HEK293 (cell line): ENCODE data around the gene PHEX.

Experiments used
- CTCF ChIA-PET: fragments of 350-600 bp; formaldehyde crosslinking; extraction: SDS; loops from one replicate; lab custom pipeline; 2021; ENCODE audit warnings: antibody characterized with exemption; lab: Yijun Ruan, JAX
- POLR2A ChIA-PET: fragments of 300-600 bp; formaldehyde crosslinking; extraction: SDS; loops from one replicate; lab custom pipeline; 2020; ENCODE audit warnings: antibody characterized with exemption, inconsistent platforms; lab: Yijun Ruan, JAX
- H3K27ac ChIP-seq: fragments of 200-500 bp; sonication (Bioruptor generic); 2 replicates; pipeline ENCODE4 v1.5.1; 2014; ENCODE audit warnings: low read depth, low read length, control low read depth, inconsistent platforms; ENCODE audit errors: extremely low read depth
- H3K36me3 ChIP-seq, 2 experiments: fragments of 200-500 bp in 1 of 2; sonication (Bioruptor generic) in 1 of 2; 1 replicate in 1 of 2; 2 replicates in 1 of 2; pipeline ENCODE4 v1.5.1; 2014 to 2017; ENCODE audit warnings: inconsistent platforms in 2 of 2, low read length in 2 of 2; ENCODE audit not compliant: control insufficient read depth in 2 of 2, insufficient read depth in 1 of 2
- H3K4me1 ChIP-seq: fragments of 200-500 bp; sonication (Bioruptor generic); 2 replicates; pipeline ENCODE4 v1.5.1; 2014; ENCODE audit warnings: mild to moderate bottlenecking, low read length, inconsistent platforms; ENCODE audit not compliant: control insufficient read depth, insufficient read depth
- H3K4me3 ChIP-seq: 2 replicates; pipeline ENCODE4 v1.5.1; 2011; ENCODE audit warnings: low read depth, mild to moderate bottlenecking, control low read depth, low read length, moderate library complexity
- H3K9me3 ChIP-seq: fragments of 200-500 bp; sonication (Bioruptor generic); 2 replicates; pipeline ENCODE4 v1.5.1; 2014; ENCODE audit warnings: low read depth, low read length, inconsistent platforms; ENCODE audit not compliant: control insufficient read depth, insufficient read depth
- KLF17 ChIP-seq: fragments of 450-650 bp; formaldehyde crosslinking; IDR thresholded peaks from 2 replicates; pipeline ENCODE4 v1.5.1; 2016; ENCODE audit warnings: missing biosample characterization, missing genetic modification characterization
- MYNN ChIP-seq: fragments of 450-650 bp; formaldehyde crosslinking; IDR thresholded peaks from 2 replicates; pipeline ENCODE4 v1.5.1; 2016; ENCODE audit warnings: missing biosample characterization, missing genetic modification characterization, borderline replicate concordance
- MZF1 ChIP-seq: fragments of 450-650 bp; formaldehyde crosslinking; IDR thresholded peaks from 2 replicates; pipeline ENCODE4 v1.5.1; 2017; ENCODE audit warnings: missing biosample characterization, missing genetic modification characterization, borderline replicate concordance
- PBX3 ChIP-seq: sonication (generic); formaldehyde crosslinking; IDR thresholded peaks from 2 replicates; pipeline ENCODE4 v1.8.1; 2022; ENCODE audit warnings: mild to moderate bottlenecking, moderate library complexity, missing genetic modification reagents
- PRDM4 ChIP-seq: fragments of 450-650 bp; formaldehyde crosslinking; IDR thresholded peaks from 2 replicates; pipeline ENCODE4 v1.5.1; 2017; ENCODE audit warnings: missing biosample characterization, missing genetic modification characterization
- RBAK ChIP-seq: fragments of 450-650 bp; formaldehyde crosslinking; IDR thresholded peaks from 2 replicates; pipeline ENCODE4 v1.5.1; 2016; ENCODE audit warnings: missing biosample characterization, missing genetic modification characterization
- SCRT1 ChIP-seq: fragments of 450-650 bp; formaldehyde crosslinking; IDR thresholded peaks from 2 replicates; pipeline ENCODE4 v1.5.1; 2016; ENCODE audit warnings: missing biosample characterization, missing genetic modification characterization, borderline replicate concordance
- TSHZ1 ChIP-seq: fragments of 450-650 bp; formaldehyde crosslinking; IDR thresholded peaks from 2 replicates; pipeline ENCODE4 v1.5.1; 2016; ENCODE audit warnings: missing biosample characterization, missing genetic modification characterization, borderline replicate concordance
- ZBTB26 ChIP-seq: fragments of 450-650 bp; formaldehyde crosslinking; optimal IDR thresholded peaks from 2 replicates; pipeline ENCODE3; 2016; ENCODE audit warnings: missing biosample characterization, mild to moderate bottlenecking, missing genetic modification characterization
- ZBTB44 ChIP-seq: fragments of 450-650 bp; IDR thresholded peaks from 2 replicates; pipeline ENCODE4 v1.5.1; 2018; ENCODE audit warnings: missing biosample characterization, mild to moderate bottlenecking, missing genetic modification characterization
- ZFP69B ChIP-seq: fragments of 450-650 bp; formaldehyde crosslinking; IDR thresholded peaks from 2 replicates; pipeline ENCODE4 v1.5.1; 2016; ENCODE audit warnings: missing biosample characterization, missing genetic modification characterization
- ZNF2 ChIP-seq: fragments of 450-650 bp; formaldehyde crosslinking; IDR thresholded peaks from 2 replicates; pipeline ENCODE4 v1.5.1; 2016; ENCODE audit warnings: missing biosample characterization, missing genetic modification characterization
- ZNF473 ChIP-seq: fragments of 450-650 bp; formaldehyde crosslinking; IDR thresholded peaks from 2 replicates; pipeline ENCODE4 v1.5.1; 2017; ENCODE audit warnings: missing biosample characterization, missing genetic modification characterization
- ZNF585B ChIP-seq: fragments of 450-650 bp; formaldehyde crosslinking; IDR thresholded peaks from 2 replicates; pipeline ENCODE4 v1.5.1; 2016; ENCODE audit warnings: missing biosample characterization, missing genetic modification characterization
- ZNF610 ChIP-seq: fragments of 450-650 bp; formaldehyde crosslinking; IDR thresholded peaks from 2 replicates; pipeline ENCODE4 v1.5.1; 2016; ENCODE audit warnings: missing biosample characterization, missing genetic modification characterization, borderline replicate concordance
- ZNF664 ChIP-seq: fragments of 450-650 bp; formaldehyde crosslinking; IDR thresholded peaks from 2 replicates; pipeline ENCODE4 v1.5.1; 2016; ENCODE audit warnings: missing biosample characterization, missing genetic modification characterization
- ZNF768 ChIP-seq: fragments of 450-650 bp; formaldehyde crosslinking; IDR thresholded peaks from 2 replicates; pipeline ENCODE4 v1.5.1; 2018; ENCODE audit warnings: missing biosample characterization, mild to moderate bottlenecking, missing genetic modification characterization
- ZSCAN16 ChIP-seq: fragments of 450-650 bp; formaldehyde crosslinking; IDR thresholded peaks from 2 replicates; pipeline ENCODE4 v1.5.1; 2016; ENCODE audit warnings: missing biosample characterization, missing genetic modification characterization
- TF ChIP-seq, protein P1 (sequence below): fragments of 450-650 bp; formaldehyde crosslinking; IDR thresholded peaks from 2 replicates; pipeline ENCODE4 v1.5.1; 2016; ENCODE audit warnings: missing biosample characterization, missing genetic modification characterization

Gene PHEX

GRCh38 chrX:22109442-22109841 lies 77.3 kb downstream of the PHEX start:
- no peaks in the 10 kb centered on the region for H3K36me3 ChIP-seq
- no peaks in the 10 kb centered on the region for H3K4me1 ChIP-seq
- POLR2A ChIA-PET: no interaction called here
- TF ChIP-seq ZNF664 (no peak), ZBTB44 (tag by site-specific recombination) (no peak), MZF1 (no peak), ZNF473 (tag by site-specific recombination) (no peak), ZBTB26 (tag by site-specific recombination) (no peak), ZNF2 (tag by site-specific recombination) (no peak), RBAK (no peak), TSHZ1 (tag by site-specific recombination) (no peak), KLF17 (tag by site-specific recombination) (no peak), ZSCAN16 (tag by site-specific recombination) (no peak), SCRT1 (tag by site-specific recombination) (no peak), ZNF610 (tag by site-specific recombination) (no peak), ZNF585B (no peak), MYNN (tag by site-specific recombination) (no peak), PBX3 (CRISPR knock-in tag) (no peak), PRDM4 (tag by site-specific recombination) (no peak), ZNF768 (no peak), ZFP69B (tag by site-specific recombination) (no peak)
- TF ChIP-seq, protein P1, sequence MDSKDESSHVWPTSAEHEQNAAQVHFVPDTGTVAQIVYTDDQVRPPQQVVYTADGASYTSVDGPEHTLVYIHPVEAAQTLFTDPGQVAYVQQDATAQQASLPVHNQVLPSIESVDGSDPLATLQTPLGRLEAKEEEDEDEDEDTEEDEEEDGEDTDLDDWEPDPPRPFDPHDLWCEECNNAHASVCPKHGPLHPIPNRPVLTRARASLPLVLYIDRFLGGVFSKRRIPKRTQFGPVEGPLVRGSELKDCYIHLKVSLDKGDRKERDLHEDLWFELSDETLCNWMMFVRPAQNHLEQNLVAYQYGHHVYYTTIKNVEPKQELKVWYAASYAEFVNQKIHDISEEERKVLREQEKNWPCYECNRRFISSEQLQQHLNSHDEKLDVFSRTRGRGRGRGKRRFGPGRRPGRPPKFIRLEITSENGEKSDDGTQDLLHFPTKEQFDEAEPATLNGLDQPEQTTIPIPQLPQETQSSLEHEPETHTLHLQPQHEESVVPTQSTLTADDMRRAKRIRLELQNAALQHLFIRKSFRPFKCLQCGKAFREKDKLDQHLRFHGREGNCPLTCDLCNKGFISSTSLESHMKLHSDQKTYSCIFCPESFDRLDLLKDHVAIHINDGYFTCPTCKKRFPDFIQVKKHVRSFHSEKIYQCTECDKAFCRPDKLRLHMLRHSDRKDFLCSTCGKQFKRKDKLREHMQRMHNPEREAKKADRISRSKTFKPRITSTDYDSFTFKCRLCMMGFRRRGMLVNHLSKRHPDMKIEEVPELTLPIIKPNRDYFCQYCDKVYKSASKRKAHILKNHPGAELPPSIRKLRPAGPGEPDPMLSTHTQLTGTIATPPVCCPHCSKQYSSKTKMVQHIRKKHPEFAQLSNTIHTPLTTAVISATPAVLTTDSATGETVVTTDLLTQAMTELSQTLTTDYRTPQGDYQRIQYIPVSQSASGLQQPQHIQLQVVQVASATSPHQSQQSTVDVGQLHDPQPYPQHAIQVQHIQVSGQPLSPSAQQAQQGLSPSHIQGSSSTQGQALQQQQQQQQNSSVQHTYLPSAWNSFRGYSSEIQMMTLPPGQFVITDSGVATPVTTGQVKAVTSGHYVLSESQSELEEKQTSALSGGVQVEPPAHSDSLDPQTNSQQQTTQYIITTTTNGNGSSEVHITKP: no peak
- H3K9me3 ChIP-seq: no peaks in the 10 kb centered on the region
- CTCF ChIA-PET: interaction anchor here (1.3 to 1.4 kb wide), 2 partner anchors 26 to 45 kb away, joined by 3 to 8 read pairs; no protein-coding TSS in a partner anchor
- H3K27ac ChIP-seq: no peak overlapping the region
- no peak overlapping the region for H3K4me3 ChIP-seq
